H54 (cell line): ENCODE measurements around the gene NECAB3.
A peak's percentile ranks its signal among the peaks of the same experiment; 100 is the strongest.
"Not testable (repeated sequence)": the region's sequence is repeated elsewhere in the genome, so short reads cannot be mapped to it uniquely, and the experiment has no call there.

Source experiments
- DNase-seq: peaks from one replicate; pipeline ENCODE4 v3.0.0; 2011; ENCODE audit warnings: low spot score, mixed read lengths; ENCODE audit not compliant: insufficient read length
- FAIRE-seq: peaks from 3 replicates; lab custom pipeline; 2011; peaks lifted over from hg19 to GRCh38; lab: Jason Lieb, UNC
- POLR2A ChIP-seq: IDR thresholded peaks from 2 replicates; pipeline ENCODE4 v1.6.1; 2011; ENCODE audit warnings: low read depth, mild to moderate bottlenecking, low read length

NECAB3 gene

GRCh38 chr20:33650111-33650752 is 24.0 kb downstream of the NECAB3 start:
- DNase-seq, result no peak
- TF ChIP-seq POLR2A, result no peak
- FAIRE-seq, result no peak

DNA sequence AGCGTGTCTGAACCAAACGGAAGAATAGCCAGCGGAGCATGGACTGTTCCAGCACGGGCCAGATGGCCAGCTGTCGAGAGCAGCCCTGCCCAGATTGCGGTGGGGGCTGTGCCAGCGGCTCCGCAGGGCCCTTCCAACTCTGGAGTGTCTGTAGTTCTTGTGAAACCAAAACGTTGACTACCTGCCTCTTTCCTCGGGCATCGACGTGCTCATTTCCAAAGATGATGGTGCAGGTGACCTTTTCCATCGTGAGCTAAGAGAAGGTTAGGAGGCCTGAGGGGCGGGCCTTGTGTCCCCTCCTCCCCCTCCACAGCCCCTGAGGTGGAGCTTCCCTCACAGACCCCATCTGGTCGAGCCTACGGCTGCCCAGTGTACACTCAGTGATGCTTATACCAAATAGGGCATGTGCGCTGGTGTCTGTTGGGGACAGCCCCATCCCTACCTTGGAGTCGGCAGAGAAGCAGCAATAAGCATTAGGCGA is 25.0 kb downstream of the NECAB3 start:
- FAIRE-seq (no peak), DNase-seq (no peak)

GRCh38 chr20:33648396-33649004 is 25.7 kb downstream of the NECAB3 start:
- TF ChIP-seq POLR2A, result peak; percentile 23; the same call in 1 of the 2 replicates
- no peak for DNase-seq
- no peak for FAIRE-seq

More for the DNA sequence above, 25.0 kb downstream of the NECAB3 start:
- TF ChIP-seq POLR2A, result 0 out of 2 replicates have a peak, but pooled peaks have one; percentile 9

GRCh38 chr20:33647603-33648395 is 26.4 kb downstream of the NECAB3 start:
- DNase-seq (no peak), FAIRE-seq (no peak)
- TF ChIP-seq POLR2A, result no peak

DNA sequence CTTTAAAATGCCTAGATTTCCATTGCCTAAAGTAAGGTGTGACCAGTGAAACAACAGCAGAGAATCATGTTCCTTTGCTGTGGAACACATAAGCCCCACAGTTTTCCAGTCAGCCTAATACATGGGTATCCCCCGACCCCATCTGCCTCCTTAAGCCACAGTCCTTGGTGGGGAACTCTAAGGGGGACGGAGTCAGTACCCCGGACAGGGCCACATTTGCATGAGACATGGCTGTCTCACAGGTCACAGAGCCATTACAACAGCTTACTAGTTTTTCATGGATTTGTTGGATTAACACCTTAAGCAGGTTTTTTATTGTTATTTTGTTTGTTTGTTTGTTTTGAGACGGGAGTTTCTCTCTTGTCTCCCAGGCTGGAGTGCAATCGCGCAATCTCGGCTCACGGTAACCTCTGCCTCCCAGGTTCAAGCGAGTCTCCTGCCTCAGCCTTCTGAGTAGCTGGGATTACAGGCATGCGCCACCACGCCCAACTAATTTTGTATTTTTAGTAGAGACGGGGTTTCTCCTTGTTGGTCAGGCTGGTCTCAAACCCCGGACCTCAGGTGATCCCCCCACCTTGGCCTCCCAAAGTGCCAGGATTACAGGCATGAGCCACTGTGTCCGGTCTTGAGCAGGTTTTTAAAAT is 27.1 kb downstream of the NECAB3 start:
- not testable (repeated sequence) for FAIRE-seq, DNase-seq

GRCh38 chr20:33646191-33646590 is 28.0 kb downstream of the NECAB3 start:
- FAIRE-seq (no peak), DNase-seq (no peak)
- TF ChIP-seq POLR2A, result no peak

DNA sequence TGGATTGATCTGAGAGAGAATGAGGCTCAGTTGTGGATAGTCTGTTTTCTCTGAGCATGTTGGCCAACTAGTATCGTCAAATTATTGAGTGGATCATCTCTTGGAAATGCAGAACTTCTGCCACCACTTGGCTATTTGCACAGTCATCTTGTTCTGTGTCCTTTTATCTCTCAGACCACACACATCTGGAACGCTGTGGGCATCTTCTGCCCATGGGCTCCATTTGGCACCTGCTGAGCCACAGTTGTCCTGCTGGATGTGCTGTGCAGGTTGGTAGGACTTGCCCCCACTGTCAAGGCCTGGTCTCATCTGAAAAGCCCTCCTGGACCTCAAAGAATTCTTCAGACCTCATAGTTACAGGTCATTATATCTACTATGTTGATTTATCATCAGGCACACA is 28.8 kb downstream of the NECAB3 start:
- FAIRE-seq, result no peak
- no peak for TF ChIP-seq POLR2A
- no peak for DNase-seq

- DNase-seq (no peak), FAIRE-seq (no peak)
- no peak for TF ChIP-seq POLR2A
Observed at GRCh38 chr20:33645072-33645358, 29.2 kb downstream of the NECAB3 start.

DNA sequence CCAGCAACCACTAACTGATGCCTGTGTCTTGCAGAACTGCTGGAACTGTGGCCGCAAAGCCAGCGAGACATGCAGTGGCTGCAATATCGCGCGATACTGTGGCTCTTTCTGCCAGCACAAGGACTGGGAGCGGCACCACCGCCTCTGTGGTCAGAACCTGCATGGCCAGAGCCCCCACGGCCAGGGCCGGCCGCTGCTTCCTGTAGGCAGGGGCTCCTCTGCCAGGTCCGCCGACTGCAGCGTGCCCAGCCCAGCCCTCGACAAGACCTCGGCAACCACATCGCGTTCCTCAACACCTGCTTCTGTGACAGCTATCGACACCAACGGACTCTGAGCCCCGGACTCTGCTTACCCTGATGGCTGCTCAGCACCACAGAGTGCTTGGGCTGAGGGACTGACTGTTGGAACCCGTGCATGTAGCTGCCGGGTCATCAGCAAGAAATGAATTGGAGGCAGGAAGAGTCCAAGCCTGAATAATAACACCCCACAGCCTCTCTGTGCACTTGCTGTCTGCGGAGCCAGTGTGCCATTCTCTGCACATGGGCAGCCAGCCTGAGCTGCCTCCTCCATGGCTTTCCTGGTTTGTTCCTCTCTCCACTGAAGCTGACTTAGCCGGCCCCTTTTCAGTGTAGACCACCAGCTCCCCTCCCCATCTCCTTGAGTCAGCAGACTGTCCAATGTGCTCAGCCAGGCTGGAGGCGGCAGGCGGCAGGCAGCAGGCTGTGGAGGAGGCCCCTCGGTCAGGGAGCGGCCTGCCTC is 29.7 kb downstream of the NECAB3 start:
- FAIRE-seq (no peak), DNase-seq (no peak)
- no peak for TF ChIP-seq POLR2A

- no peak for FAIRE-seq
- no peak for DNase-seq
- no peak for TF ChIP-seq POLR2A
Observed at GRCh38 chr20:33640287-33640686, 33.9 kb downstream of the NECAB3 start.

DNA sequence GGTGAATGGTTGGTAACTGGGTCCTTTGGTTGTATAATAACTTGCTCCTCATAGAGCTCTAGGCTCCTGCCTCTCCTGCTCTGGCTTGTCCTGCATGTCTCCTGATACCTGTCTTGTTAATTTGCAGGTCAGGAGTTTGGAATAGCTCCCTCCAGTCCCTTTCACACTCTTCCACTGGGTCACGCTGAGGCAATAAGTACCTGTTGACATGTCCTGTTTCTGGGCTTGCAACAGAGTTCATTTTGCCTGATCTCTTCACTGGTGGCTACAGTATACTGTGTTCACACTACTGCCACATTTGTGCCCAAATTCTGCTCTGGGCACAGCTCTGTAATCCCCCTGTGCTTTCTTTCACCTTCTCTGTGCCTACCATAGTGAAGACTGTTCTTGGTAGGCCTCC is 37.5 kb downstream of the NECAB3 start:
- no peak for DNase-seq
- no peak for FAIRE-seq
- TF ChIP-seq POLR2A, result no peak

- DNase-seq (no peak), FAIRE-seq (no peak)
Observed at GRCh38 chr20:33635341-33635740, 38.9 kb downstream of the NECAB3 start.

GRCh38 chr20:33631910-33632309 is 42.3 kb downstream of the NECAB3 start:
- not testable (repeated sequence) for DNase-seq, FAIRE-seq

More at GRCh38 chr20:33635341-33635740, 38.9 kb downstream of the NECAB3 start:
- TF ChIP-seq POLR2A, result no peak
